GM19238 (cell line): ENCODE data around the gene NFS1.
"Not testable (repeated sequence)": the region's sequence is repeated elsewhere in the genome, so short reads cannot be mapped to it uniquely, and the experiment has no call there.

Experiments used
- DNase-seq: peaks from one replicate; pipeline ENCODE4 v3.0.0; 2011; ENCODE audit warnings: low spot score; ENCODE audit not compliant: insufficient read length

The NFS1 gene

GRCh38 chr20:35699127-35699956 lies at the start of gene NFS1, which contains the start of gene ROMO1:
Gene NFS1, minus strand, starts transcription at chr20:35699352. Its CDS starts 64 bp downstream, at chr20:35699288.
Gene ROMO1, plus strand, starts transcription at chr20:35699405. Its CDS starts 228 bp downstream, at chr20:35699633.
- DNase-seq, result peak; percentile 85

- DNase-seq, result not testable (repeated sequence)
Observed at GRCh38 chr20:35744492-35744841, 45.3 kb upstream of the NFS1 start.

GRCh38 chr20:35743693-35744491 lies 44.7 kb upstream of the NFS1 start:
- no peak for DNase-seq

- DNase-seq, result peak; percentile 21
Observed at GRCh38 chr20:35742741-35743523, 43.8 kb upstream of the NFS1 start.

- peak; percentile 79 for DNase-seq
Observed at GRCh38 chr20:35741892-35742740, 43.0 kb upstream of the NFS1 start, which contains the start of gene RBM39. Gene RBM39, minus strand, starts transcription at chr20:35742260. Its CDS starts 1,386 bp downstream, at chr20:35740874.

- no peak for DNase-seq
Observed at GRCh38 chr20:35739294-35740163, 40.4 kb upstream of the NFS1 start.

GRCh38 chr20:35738410-35739179 lies 39.4 kb upstream of the NFS1 start:
- DNase-seq, result no peak

GRCh38 chr20:35737865-35738333 lies 38.7 kb upstream of the NFS1 start:
- no peak for DNase-seq

- DNase-seq, result no peak
Observed at GRCh38 chr20:35735826-35736470, 36.8 kb upstream of the NFS1 start.

- DNase-seq, result no peak
Observed at GRCh38 chr20:35734777-35735649, 35.9 kb upstream of the NFS1 start.

- DNase-seq, result no peak
Observed at GRCh38 chr20:35734374-35734773, 35.2 kb upstream of the NFS1 start.

GRCh38 chr20:35732644-35732982 lies 33.5 kb upstream of the NFS1 start:
- DNase-seq, result no peak

- no peak for DNase-seq
Observed at GRCh38 chr20:35731862-35732643, 32.9 kb upstream of the NFS1 start.

- no peak for DNase-seq
Observed at GRCh38 chr20:35731469-35731788, 32.3 kb upstream of the NFS1 start.

- DNase-seq, result no peak
Observed at GRCh38 chr20:35730583-35731468, 31.7 kb upstream of the NFS1 start.
